Hindlimb muscle (tissue), 1 donor: ENCODE measurements around the gene LARP6. TPM values are rescaled to one million over a fixed set of nuclear protein-coding genes. Genes with fewer than 3 reads are reported as not detected.
"Not testable (repeated sequence)": the region's sequence is repeated elsewhere in the genome, so short reads cannot be mapped to it uniquely, and the experiment has no call there.

Experiments used
- DNase-seq: peaks from one replicate; pipeline ENCODE4 v3.0.0-alpha.2; 2013
- polyA plus RNA-seq: library from polyadenylated mRNA; unstranded; fragments of 120-200 nt; gene quantifications from one replicate; pipeline ENCODE4 v1.2.1, GENCODE V29; 2013; ENCODE audit not compliant: insufficient read length

The LARP6 gene
- polyA plus RNA-seq, 1 donor: 10.9 TPM

- DNase-seq: no peak
Observed at GRCh38 chr15:70829371-70830166, 24.4 kb downstream of the LARP6 start.

- DNase-seq: no peak
Observed at GRCh38 chr15:70827721-70828120, 26.2 kb downstream of the LARP6 start.

- DNase-seq: no peak
Observed at GRCh38 chr15:70826634-70827033, 27.3 kb downstream of the LARP6 start.

- DNase-seq: no peak
Observed at GRCh38 chr15:70825841-70826240, 28.1 kb downstream of the LARP6 start.

GRCh38 chr15:70823196-70823595 lies 30.8 kb downstream of the LARP6 start:
- no peak for DNase-seq

- no peak for DNase-seq
Observed at GRCh38 chr15:70820214-70820613, 33.7 kb downstream of the LARP6 start.

GRCh38 chr15:70818580-70818979 lies 35.4 kb downstream of the LARP6 start:
- no peak for DNase-seq

- DNase-seq: no peak
Observed at GRCh38 chr15:70817266-70817665, 36.7 kb downstream of the LARP6 start.

- no peak for DNase-seq
Observed at GRCh38 chr15:70815604-70816003, 38.4 kb downstream of the LARP6 start.

GRCh38 chr15:70815011-70815410 lies 38.9 kb downstream of the LARP6 start:
- DNase-seq: not testable (repeated sequence)

GRCh38 chr15:70812827-70813364 lies 41.1 kb downstream of the LARP6 start:
- no peak for DNase-seq

- DNase-seq: no peak
Observed at GRCh38 chr15:70810916-70811578, 42.9 kb downstream of the LARP6 start.

GRCh38 chr15:70806992-70807712 lies 46.8 kb downstream of the LARP6 start:
- DNase-seq: no peak

GRCh38 chr15:70804388-70804787 lies 49.6 kb downstream of the LARP6 start:
- not testable (repeated sequence) for DNase-seq

GRCh38 chr15:70802629-70803028 lies 51.3 kb downstream of the LARP6 start:
- no peak for DNase-seq

- DNase-seq: no peak
Observed at GRCh38 chr15:70801109-70801508, 52.8 kb downstream of the LARP6 start.

- DNase-seq: no peak
Observed at GRCh38 chr15:70799667-70800450, 54.1 kb downstream of the LARP6 start.

GRCh38 chr15:70797464-70797863 lies 56.5 kb downstream of the LARP6 start:
- DNase-seq: no peak

- no peak for DNase-seq
Observed at GRCh38 chr15:70796516-70797310, 57.2 kb downstream of the LARP6 start.

- DNase-seq: no peak
Observed at GRCh38 chr15:70795311-70795665, 58.7 kb downstream of the LARP6 start.

- DNase-seq: no peak
Observed at GRCh38 chr15:70794596-70795310, 59.2 kb downstream of the LARP6 start.
